ENCODE measurements around the gene TMEM80.

The TMEM80 gene

DNA sequence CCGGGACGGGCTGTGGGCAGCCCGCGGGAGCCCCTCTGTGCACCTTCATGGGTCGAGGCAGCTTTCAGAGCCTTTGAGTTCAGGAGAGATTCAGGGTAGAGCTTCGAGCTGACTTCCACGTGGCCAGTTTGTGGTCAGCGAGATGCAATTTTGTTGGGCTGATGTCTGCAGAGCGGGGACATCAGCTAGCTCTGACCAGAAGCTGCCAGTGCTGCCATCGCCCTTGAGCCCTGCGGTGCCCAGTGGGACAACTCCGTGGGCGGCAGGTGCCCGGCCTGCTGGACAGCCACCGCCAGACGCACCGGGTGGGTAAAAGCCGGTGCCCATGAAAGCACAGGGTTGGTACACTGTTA, 52.4 kb downstream of the TMEM80 start:
- no peak for DNase-seq

- DNase-seq = no peak
These were observed 54.1 kb downstream of the TMEM80 start for GRCh38 chr11:749731-750130.

Data from activated CD8-positive, alpha-beta memory T cell treated with anti-CD3 and anti-CD28 coated beads, Interleukin-2, amount 50 U/mL, for 48 hours (primary cell).